ENCODE measurements around the gene P2RY4.
"Not testable (repeated sequence)": the region's sequence is repeated elsewhere in the genome, so short reads cannot be mapped to it uniquely, and the experiment has no call there.

The P2RY4 gene

DNA sequence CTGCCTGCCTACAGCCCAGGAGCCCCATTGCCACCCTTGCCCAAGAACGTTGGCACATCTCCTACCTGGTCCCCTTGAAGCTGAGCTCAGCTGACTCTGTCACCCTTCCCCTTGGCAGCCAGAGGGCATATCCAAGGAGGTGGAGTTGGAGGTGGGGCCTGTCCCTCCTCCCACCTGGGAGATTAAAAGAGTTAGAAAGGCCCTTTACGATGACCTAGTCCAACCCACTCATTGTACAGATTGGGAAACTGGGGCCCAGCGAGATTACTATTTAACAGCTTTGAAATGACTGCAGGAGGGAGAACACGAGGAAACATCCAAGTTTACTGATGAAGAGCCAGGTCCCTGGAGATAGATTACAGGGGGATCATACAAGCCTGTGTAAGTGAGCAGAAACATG lies at the start of gene P2RY4:
TSS of gene P2RY4 (minus strand) at position 101 of the 400 bp plus-strand sequence. CDS start 580 bp downstream, outside the sequence.
- DNase-seq (ENCODE audit: low spot score), result no peak

DNA sequence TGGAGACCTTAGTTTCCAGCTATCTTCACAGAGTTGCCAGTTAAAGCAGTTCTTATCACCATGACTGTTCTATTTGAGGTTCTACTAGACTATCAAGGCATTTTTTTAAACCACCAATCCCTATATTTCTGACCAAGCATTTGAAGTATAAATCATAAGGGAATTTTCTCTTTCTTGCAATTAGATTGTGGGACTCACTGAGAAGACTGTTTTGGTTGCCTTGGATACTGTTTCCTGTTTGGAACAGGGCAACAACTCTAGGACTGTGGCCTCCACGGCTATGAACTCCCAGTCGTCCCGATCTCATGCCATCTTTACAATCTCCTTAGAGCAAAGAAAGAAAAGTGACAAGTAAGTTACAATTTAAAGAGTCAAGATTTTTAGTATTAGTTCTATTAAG lies 41.7 kb upstream of the P2RY4 start:
- no peak for DNase-seq (ENCODE audit: low spot score)

DNA sequence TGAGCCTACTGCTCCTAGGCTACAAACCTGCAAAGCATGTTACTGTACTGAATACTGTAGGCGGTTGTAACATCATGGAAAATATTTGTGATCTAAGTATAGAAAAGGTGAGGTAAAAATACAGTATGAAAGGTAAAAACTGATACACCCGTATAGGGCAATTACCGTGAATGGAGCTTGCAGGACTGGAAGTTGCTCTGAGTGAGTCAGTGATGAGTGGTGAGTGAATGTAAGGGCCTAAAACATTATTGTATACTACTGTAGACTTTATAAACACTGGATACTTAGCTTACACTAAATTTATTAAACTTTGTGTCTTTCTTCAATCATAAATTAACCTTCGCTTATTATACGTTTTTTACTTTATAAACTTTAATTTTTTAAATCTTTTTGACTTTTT lies 33.6 kb upstream of the P2RY4 start:
- DNase-seq (ENCODE audit: low spot score), result no peak

DNA sequence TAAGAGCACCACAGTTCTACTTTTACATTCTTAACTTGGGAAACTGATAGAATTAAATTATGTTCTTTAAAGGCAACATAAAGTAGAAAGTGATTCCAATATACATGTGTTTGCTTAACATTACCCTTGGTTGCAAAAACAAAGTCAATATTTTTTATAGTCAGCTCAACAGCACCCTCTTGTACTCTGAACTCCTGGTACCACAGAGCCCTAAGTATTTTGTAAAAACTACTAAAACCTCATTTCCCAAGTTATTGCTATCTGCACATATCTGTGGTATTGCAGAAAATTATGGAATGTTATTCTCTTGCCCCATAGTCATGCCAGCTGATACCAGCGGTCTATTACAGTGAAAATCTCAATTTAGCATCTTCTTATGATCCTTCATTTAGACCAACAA lies 32.8 kb upstream of the P2RY4 start:
- no peak for DNase-seq (ENCODE audit: low spot score)

DNA sequence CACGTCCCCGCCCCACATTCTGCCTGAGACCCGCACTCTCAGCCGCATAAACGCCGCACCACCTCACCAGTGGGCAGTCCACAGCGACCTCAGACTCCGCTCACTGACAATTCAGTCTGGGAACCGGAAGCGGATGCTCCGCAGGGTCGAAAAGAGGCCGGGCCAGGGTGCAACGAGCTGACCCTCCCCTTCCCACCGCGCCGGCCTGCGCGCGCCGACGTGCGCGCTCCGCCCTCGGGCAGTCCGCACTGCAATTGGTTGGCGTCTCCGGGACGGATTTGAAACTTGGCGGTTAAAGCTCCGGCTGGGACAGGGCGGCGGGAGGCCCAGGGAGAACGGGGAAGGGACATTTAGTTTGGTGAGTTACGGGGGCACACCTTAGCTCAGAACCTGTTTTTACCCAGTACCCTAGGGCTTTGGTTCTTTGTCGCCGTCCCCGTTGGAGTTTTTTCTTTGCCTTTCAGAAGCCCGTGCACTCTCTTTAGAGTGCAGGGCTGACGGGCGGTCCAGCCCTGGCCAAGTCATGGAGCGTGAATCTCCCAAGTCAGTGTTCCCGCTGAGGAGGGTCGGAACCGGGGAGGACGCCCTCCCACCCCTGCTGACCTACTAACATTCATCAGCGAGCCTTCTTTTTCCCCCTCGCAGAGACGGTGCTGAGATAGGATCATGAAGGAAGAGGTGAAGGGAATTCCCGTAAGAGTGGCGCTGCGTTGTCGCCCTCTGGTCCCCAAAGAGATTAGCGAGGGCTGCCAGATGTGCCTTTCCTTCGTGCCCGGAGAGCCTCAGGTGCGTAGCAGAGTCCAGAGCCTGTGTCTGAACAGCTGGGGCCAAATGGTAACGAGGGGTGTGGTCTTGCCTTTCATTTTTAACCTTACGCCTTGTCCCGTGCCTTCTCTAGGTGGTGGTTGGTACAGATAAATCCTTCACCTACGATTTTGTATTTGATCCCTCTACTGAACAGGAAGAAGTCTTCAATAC lies 30.1 kb upstream of the P2RY4 start, which contains the start of the genes KIF4A and PDZD11:
TSS of gene KIF4A (plus strand) at position 312 of the 978 bp plus-strand sequence. CDS start at position 667, 355 bp downstream.
TSS of gene PDZD11 (minus strand) at position 135 of the 978 bp plus-strand sequence. CDS start 586 bp downstream, outside the sequence.
- peak; percentile 52 for DNase-seq (ENCODE audit: low spot score)

DNA sequence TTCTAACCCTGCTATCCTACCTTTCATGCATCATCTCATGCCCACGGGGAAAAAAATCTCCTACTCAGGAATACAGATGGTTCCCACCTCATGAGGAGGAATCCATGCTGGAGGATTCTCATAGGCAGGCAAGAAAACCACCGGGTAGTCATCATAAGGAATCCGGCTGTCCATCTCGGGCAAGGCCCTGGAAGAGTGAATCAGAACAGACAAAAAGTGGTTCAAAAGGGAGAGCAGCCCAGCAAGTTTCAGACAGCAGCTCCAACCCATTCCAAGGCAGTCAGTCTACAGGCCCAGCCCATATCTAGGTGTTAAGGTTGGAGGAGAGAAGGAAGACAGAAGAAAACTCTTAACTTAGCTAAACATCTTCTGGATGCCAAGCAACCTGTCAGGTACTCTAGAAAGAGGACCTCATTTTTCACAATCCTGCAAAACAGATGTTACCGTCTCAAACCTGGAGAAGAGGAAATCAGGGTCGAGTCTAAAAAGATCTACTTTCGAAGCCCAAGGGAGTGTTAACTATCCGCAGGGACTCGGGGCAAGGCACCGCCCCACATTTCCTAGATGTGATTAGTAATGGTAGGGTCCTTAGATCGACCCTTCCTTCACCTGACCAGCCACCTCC lies 29.3 kb upstream of the P2RY4 start:
- no peak for DNase-seq (ENCODE audit: low spot score)

DNA sequence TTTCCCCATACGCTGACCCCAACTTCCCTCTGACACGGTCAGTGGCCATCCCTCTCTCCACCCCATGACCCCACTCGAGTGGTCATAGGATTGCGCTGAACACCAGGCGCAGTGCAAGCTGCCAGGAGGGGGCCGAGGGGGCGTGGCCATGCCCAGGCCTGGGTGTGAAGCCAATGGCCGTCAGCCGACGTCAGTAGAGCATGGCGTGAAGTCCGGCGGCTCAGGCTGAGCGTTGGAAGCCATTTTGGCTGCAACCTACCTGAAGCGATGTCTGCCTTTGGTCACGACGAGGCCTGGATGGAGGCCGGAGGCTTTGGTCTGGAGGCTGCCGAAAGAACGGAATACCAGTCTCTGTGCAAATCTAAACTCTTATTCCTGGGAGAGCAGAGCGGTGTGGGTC lies 21.9 kb upstream of the P2RY4 start, which contains the start of gene RAB41:
TSS of gene RAB41 (plus strand) at position 222 of the 400 bp plus-strand sequence. CDS start at position 268, 46 bp downstream.
- no peak for DNase-seq (ENCODE audit: low spot score)

DNA sequence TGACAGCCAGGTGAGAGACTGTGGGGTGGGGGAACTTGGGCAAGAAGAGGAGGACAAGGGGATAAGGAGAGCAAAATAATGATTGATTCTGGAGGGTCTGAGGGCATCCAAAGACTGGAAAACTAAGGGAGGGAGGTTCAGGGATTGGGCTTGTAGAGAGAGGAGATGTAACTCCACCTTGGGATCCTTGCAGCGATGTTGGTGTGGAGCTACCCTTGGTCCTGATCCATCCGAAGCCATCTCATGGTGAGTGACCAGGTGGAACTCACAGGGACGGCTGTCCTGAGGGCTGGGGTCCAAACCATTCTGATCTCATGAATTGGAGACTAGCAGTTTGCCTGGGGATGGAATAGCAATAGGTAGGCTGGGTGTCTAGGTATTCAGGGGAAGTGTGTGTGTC lies 20.6 kb upstream of the P2RY4 start:
- no peak for DNase-seq (ENCODE audit: low spot score)

DNA sequence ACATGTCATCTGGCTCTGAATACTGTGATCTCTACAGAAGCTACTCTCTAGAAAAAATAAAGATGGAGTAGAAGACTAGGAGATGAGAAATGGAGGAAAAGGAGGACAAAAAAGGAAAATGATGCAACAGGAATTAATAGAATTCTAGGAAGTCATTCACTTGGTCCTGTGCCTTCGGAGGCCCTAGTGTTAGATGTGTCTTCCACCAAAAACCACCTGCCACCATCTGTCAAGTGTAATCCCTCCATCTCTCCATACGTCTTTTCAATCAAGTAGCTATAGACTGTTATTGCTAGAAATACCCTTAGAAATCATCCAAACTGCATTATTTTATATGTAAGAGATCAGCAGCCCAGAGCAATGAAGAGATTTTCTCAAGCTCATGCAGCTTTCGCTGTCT lies 19.1 kb upstream of the P2RY4 start:
- no peak for DNase-seq (ENCODE audit: low spot score)

DNA sequence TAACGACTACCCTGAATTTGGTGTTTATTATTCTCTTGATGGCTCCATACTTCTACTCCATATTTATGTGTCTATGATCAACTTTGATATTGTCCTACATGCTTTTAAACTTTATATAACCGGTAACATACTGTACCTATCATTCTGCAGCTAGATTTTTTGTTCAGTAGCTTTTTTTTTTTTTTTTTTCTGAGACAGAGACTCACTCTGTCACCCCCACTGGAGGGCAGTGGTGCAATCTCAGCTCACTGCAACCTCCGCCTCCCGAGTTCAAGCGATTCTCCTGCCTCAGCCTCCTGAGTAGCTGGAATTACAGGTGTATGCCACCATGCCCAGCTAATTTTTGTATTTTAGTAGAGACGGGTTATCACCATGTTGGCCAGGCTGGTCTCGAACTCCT lies 14.0 kb upstream of the P2RY4 start:
- DNase-seq (ENCODE audit: low spot score), result not testable (repeated sequence)

DNA sequence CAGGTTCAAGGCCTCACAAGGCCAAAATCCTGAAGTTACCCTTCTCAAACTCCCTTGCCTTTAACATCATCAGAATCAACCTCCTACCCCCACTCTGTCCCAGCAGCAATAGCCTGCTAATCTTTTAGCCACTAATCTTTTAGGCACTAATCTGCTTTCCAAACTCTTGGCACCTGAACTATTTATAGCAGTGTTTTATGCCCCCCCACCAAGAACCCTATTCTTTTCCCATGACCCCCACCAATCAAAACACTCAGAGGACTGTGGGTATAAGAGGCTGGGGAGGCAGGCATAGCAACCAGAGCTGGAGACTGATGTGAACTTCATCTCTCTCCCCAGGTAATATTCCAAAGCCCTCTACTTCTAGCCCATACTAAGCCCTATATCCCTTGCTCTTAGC lies 8.0 kb upstream of the P2RY4 start, which contains the start of gene ARR3:
TSS of gene ARR3 (plus strand) at position 301 of the 400 bp plus-strand sequence. CDS start 1,052 bp downstream, outside the sequence.
- DNase-seq (ENCODE audit: low spot score), result no peak

DNA sequence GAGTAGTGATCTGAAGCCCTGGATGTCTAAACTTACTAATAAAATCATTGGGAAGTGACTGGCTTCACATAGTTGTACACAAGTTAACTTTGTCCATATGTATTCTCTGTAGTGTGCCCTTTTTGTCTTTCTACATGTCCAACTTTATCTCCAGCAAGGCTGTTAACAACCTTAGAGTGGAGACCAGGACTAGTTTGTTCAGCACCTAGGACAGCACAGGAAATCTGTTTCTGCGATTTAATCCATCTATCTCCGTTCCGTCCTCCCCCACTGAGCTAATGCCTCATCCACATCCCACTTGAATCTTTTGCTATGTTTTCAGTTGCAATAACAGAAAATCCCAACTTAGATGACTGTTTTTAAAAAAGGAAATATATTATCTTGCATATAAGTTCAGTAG lies 4.8 kb upstream of the P2RY4 start:
- DNase-seq (ENCODE audit: low spot score), result no peak

DNA sequence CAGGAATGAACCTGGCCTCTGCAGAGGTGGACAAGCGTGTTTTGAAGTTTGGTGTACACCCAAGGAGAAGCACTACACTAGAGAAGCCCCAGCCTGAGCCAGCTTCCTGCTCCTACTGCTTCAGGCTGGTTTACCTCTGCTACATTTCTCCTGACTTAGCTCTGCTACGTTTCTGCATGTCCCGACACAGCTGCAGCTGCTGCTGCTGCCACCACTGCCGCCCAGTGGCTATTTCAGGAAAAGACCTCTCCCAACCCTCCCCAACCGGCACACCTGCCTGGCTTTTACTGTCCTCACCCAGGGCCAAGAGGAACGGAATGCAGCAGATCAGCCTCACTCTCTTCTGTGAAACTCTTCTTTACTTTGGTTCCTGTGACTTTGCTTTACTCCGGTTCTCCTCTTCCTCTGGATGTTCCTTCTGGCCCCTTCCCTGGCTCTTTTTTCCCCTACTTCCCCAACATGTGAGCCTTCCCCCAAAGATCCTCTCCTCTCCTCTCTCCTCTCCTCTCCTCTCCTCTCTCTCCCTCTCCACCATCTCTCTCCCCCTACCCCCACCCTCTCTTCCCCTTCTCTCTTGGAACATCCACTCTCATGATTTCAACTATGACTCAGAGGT lies 3.1 kb upstream of the P2RY4 start:
- DNase-seq (ENCODE audit: low spot score), result no peak

DNA sequence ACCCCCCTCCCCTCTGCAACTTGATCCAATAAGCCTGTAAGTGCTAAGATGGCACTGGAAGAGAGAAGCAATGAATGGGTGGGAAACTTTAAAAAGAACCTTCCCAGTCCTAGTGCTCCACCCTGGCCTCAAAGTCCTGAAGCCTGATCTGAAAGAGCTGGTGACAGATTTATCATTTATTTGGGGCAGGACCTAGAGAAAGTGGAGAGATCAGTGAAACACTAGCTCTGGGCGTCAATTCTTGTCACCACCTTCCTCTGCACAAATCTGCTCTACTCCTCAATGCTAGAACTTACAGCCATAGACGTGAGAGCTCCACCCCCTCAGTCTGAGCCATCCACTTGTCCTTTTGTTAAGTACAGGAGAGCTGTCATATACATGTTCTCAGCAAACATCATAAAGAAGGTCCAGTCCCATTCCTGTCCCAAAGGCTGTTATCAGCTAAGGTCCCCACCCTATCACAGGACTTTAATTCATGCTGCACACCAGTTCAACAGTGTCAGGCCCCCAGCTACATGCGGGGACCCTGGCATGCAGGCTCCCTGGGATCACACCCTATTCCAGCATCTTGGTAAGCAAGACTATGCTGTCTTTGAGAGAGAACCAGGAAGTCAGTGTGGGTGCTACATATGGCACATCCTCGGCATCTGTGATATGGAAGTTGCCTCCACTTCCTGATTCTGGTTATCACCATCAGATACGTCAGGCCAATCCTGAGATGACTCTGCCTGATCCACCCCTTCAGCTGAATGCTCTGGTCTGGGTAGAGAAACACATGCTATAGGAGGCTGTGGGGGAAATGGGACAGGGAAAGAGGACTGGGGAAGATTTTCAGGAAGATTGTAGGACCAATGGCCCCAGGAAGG lies 2.3 kb downstream of the P2RY4 start:
- DNase-seq (ENCODE audit: low spot score), result no peak

DNA sequence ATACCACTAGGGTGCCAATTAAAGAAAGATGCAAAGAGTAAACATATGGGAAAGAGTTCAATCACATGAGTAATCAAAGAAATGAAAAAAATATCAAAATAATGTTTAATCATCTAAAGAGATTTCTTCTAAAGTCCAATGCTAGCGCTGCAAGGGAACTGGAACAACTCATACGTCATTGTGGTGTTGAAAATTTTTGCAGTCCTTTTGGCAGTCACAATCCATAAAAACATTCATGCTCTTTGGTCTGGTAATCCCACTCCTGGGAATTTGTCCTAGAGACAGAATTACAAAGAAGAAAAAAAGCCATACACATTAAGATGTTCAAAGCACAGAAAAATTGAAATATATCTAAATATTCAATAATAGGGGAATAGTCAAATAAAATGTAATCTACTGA lies 4.6 kb downstream of the P2RY4 start:
- no peak for DNase-seq (ENCODE audit: low spot score)

DNA sequence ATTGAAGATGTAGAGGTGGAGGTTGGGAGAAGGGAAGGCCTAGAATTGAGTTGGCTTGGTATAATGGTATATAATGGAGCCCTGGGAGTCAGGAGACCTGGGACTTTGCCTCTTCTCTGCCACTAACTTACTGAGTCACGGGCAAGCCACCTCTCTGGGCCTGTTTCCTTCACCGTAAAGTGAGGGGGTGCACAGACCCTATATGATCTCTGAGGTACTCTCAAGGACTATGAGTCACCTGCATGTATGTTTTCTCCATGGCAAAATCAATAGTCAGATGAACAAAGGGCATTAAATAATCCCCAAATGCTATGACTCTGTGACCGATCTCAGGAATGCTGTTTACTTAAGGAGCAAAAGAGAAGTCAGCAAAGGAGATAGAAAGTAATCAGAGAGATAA lies 5.1 kb downstream of the P2RY4 start:
- no peak for DNase-seq (ENCODE audit: low spot score)

DNA sequence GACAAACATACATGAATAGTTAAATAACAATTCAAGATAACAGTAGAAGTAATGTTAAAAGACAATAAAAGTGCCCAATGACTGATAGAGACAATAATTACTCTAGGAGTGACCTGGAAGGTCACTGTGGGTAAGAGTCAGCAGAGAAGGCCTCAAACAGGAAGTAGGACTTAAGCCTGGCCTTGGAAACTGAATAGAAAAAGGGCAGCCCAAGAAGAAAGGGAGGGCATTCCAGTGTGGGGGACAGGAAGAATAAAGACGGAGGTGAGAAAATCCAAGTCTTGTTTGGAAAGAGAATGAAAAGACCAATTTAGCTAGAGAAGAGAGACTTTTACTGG lies 6.0 kb downstream of the P2RY4 start:
- DNase-seq (ENCODE audit: low spot score), result no peak

DNA sequence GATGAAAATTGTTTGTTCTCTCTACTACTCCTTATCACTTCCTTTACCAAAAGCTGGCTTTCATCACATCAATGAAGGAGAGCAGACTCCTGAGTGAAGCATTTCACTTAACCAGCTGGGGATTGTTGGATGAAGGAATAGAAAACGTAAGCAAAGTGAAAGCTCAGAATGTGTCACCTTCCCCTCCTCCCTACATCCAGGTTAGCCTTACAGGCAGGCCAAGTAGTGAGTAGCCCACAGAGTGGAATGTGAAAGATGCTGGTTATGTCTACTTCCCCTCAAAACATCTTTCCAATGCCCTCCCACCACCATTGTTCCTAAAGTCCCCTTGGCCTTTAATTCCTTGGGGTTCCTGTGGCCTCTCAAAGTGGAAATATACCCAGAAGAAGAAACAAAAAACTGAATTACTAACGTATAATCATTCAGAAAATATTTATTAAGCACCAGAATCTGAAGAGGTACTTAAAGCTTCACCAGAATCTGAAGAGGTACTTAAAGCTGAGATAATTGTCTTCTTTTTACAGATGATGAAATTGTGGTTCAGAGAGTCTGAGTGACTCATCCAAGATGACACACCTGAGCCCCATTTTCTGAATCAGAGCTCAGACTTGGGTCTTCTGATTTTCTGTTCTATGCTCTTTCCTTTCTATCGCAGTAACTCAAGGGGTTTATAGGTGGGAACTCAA lies 6.5 kb downstream of the P2RY4 start:
- no peak for DNase-seq (ENCODE audit: low spot score)

DNA sequence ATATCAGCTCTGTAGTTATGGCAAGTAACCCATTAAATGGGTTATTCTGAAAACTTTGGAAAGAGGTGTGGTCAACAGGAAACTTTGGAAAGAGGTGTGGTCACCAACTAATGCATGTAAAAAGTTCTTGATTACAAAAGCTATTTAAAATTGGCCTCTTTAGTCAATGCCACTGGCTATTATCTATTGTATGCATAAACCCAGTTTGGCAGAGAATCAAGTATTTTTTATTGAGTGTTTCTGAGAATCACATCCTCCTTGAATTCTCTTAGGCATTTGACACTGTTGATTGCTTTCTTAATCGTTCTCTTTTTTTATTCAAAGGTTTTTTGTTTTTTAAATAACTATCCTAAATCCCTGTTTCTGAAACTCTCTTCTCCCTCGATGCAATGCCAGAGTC lies 7.5 kb downstream of the P2RY4 start:
- DNase-seq (ENCODE audit: low spot score), result no peak

DNA sequence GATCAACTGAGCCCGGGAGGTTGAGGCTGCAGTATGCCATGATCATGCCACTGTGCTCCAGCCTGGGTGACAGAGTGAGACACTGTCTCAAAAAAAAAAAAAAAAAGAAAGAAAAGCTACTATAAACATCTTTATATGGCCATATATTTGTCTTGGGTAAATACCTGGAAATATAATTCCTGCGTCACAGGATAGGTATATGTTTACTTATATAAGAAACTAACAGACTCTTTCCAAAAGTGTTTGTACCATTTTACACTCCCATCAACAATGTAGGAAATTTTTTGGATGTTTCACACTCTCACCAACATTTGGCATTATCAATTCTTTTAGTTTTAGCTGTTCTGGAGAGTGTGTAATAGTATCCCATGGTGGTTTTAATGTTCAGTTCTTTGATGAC lies 12.8 kb downstream of the P2RY4 start:
- DNase-seq (ENCODE audit: low spot score), result no peak

DNA sequence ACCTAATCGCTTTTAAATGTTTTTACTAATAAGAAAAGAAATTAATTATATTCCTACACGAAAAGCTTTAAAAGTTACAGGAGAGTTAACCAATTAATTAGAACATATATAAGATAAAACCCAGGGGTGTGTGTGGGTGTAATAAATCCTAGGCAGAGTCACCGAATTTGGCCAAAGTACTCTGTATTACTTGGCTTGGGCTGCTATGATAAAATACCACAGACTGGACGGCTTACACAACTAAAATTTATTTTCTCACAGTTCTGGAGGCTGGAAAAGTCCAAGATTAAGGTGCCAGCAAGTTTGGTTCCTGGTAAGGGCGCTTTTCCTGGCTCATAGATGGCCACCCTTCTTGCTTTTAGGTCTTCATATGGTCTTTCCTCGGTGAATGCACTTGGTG lies 15.1 kb downstream of the P2RY4 start:
- DNase-seq (ENCODE audit: low spot score), result no peak

Measured in pons (tissue), 1 donor.